Trophoblast cell (in vitro differentiated cells and primary cell): ENCODE results near the gene NT5C1B.

Experiments used
- DNase-seq, 2 donors: peaks; one replicate each; pipeline ENCODE4 v3.0.0-alpha.2; 2016
- H2AFZ ChIP-seq: 2 replicates; pipeline ENCODE4 v1.6.1; 2013; ENCODE audit warnings: low read length, moderate library complexity, mild to moderate bottlenecking; ENCODE audit not compliant: insufficient read depth, poor library complexity
- H2AK5ac ChIP-seq: 2 replicates; pipeline ENCODE4 v1.6.1; 2013; ENCODE audit warnings: mild to moderate bottlenecking, low read length
- H2BK120ac ChIP-seq: 2 replicates; pipeline ENCODE4 v1.6.1; 2013; ENCODE audit warnings: low read length, mild to moderate bottlenecking, moderate library complexity; ENCODE audit not compliant: insufficient read depth, poor library complexity
- H2BK12ac ChIP-seq: 2 replicates; pipeline ENCODE4 v1.6.1; 2013; ENCODE audit warnings: mild to moderate bottlenecking, low read length, moderate library complexity
- H2BK5ac ChIP-seq: 2 replicates; pipeline ENCODE4 v1.6.1; 2013; ENCODE audit warnings: low read length, low read depth, moderate library complexity, mild to moderate bottlenecking; ENCODE audit not compliant: poor library complexity
- H3K14ac ChIP-seq: 2 replicates; pipeline ENCODE4 v1.6.1; 2013; ENCODE audit warnings: mild to moderate bottlenecking, low read length
- H3K18ac ChIP-seq: 2 replicates; pipeline ENCODE4 v1.6.1; 2013; ENCODE audit warnings: mild to moderate bottlenecking, low read length
- H3K23ac ChIP-seq: 2 replicates; pipeline ENCODE4 v1.6.1; 2013; ENCODE audit warnings: low read length
- H3K27ac ChIP-seq: 2 replicates; pipeline ENCODE4 v1.5.1; 2013; ENCODE audit warnings: low read depth, mild to moderate bottlenecking, inconsistent platforms, low read length, moderate library complexity
- H3K27me3 ChIP-seq: 2 replicates; pipeline ENCODE4 v1.6.1; 2013; ENCODE audit warnings: inconsistent platforms, mild to moderate bottlenecking, low read length, moderate library complexity; ENCODE audit not compliant: insufficient read depth
- H3K36me3 ChIP-seq, 2 experiments: 1 replicate in 1 of 2; 2 replicates in 1 of 2; pipeline ENCODE4 v1.6.1; 2013; ENCODE audit warnings: low read length in 2 of 2, mild to moderate bottlenecking in 2 of 2, moderate library complexity in 1 of 2; ENCODE audit not compliant: insufficient read depth in 2 of 2, control insufficient read depth in 1 of 2
- H3K4ac ChIP-seq: 2 replicates; pipeline ENCODE4 v1.6.1; 2013; ENCODE audit warnings: low read depth, mild to moderate bottlenecking, low read length, moderate library complexity
- H3K4me1 ChIP-seq, 2 experiments: 1 replicate in 1 of 2; 2 replicates in 1 of 2; pipeline ENCODE4 v1.6.1; 2013; ENCODE audit warnings: low read length in 2 of 2, mild to moderate bottlenecking in 2 of 2, moderate library complexity in 1 of 2; ENCODE audit not compliant: insufficient read depth in 2 of 2, control insufficient read depth in 1 of 2
- H3K4me2 ChIP-seq: 2 replicates; pipeline ENCODE4 v1.6.1; 2013; ENCODE audit warnings: inconsistent platforms, mild to moderate bottlenecking, low read length, moderate library complexity
- H3K4me3 ChIP-seq: 2 replicates; pipeline ENCODE4 v1.5.1; 2013; ENCODE audit warnings: mild to moderate bottlenecking, low read depth, low read length, inconsistent platforms
- H3K79me1 ChIP-seq: one replicate; pipeline ENCODE4 v1.6.1; 2013; ENCODE audit warnings: low read length
- H3K79me2 ChIP-seq: 2 replicates; pipeline ENCODE4 v1.6.1; 2013; ENCODE audit warnings: low read length, mild to moderate bottlenecking; ENCODE audit not compliant: control insufficient read depth, insufficient read depth, poor library complexity
- H3K9ac ChIP-seq: 2 replicates; pipeline ENCODE4 v1.6.1; 2013; ENCODE audit warnings: mild to moderate bottlenecking, low read length
- H3K9me3 ChIP-seq: 2 replicates; pipeline ENCODE4 v1.6.1; 2013; ENCODE audit warnings: low read depth, mild to moderate bottlenecking, control low read depth, inconsistent platforms, low read length; ENCODE audit not compliant: insufficient read depth
- H4K12ac ChIP-seq: 2 replicates; pipeline ENCODE4 v1.6.1; 2013; ENCODE audit warnings: low read depth, mild to moderate bottlenecking, low read length, moderate library complexity
- H4K8ac ChIP-seq: 2 replicates; pipeline ENCODE4 v1.6.1; 2013; ENCODE audit warnings: low read depth, mild to moderate bottlenecking, low read length, moderate library complexity
- H4K91ac ChIP-seq: one replicate; pipeline ENCODE4 v1.6.1; 2013; ENCODE audit warnings: low read depth, mild to moderate bottlenecking, low read length, moderate library complexity
- WGBS: extraction: QIAGEN DNeasy Blood & Tissue Kit; methylation state at CpG from one replicate; pipeline ENCODE4 v1.1.7; 2013; ENCODE audit warnings: missing lambda C conversion rate; ENCODE audit not compliant: insufficient read length, insufficient coverage; ENCODE audit errors: extremely low coverage; 5-methylcytosine and 5-hydroxymethylcytosine counted together

NT5C1B gene

DNA sequence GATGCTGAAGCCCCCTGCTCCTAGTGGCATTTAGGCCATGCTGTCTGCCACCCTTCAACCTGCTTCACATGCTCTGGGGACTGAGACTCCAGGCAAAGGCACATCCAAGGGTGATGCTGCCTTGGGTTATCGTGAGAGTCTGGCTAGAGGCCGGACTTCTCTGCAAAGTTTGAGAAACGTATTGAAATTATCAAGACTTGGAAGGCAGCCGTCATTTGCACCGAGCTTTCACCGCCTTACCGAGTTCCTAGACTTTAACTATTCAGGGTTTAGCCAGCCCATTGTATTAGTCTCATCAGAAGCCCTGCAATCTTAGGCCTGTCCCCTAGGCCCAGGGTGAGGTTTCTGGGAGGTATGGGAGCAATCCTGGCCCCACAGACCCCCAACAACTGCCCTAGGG, 62.9 kb downstream of the NT5C1B start:
- Histone ChIP-seq H4K12ac (no peak overlapping the region), H3K27ac (no peak overlapping the region), H3K4ac (no peak overlapping the region), H2AK5ac (no peak overlapping the region), H3K4me3 (no peak overlapping the region), H4K8ac (no peak overlapping the region), H2BK120ac (no peak overlapping the region), H3K4me1 (no peaks in the 10 kb centered on the region), H3K18ac (no peak overlapping the region), H3K9me3 (no peaks in the 10 kb centered on the region), H3K4me2 (no peak overlapping the region), H3K79me2 (no peaks in the 10 kb centered on the region), H3K36me3 (no peaks in the 10 kb centered on the region), H2AFZ (no peak overlapping the region), H3K27me3 (no peaks in the 10 kb centered on the region), H2BK12ac (no peak overlapping the region), H3K9ac (no peak overlapping the region), H3K79me1 (no peaks in the 10 kb centered on the region), H4K91ac (no peak overlapping the region), H3K14ac (no peak overlapping the region), H2BK5ac (no peak overlapping the region), H3K23ac (no peak overlapping the region)
- no CpG with 5 or more reads among the region's 7 CpGs for WGBS
- no peak for DNase-seq

DNA sequence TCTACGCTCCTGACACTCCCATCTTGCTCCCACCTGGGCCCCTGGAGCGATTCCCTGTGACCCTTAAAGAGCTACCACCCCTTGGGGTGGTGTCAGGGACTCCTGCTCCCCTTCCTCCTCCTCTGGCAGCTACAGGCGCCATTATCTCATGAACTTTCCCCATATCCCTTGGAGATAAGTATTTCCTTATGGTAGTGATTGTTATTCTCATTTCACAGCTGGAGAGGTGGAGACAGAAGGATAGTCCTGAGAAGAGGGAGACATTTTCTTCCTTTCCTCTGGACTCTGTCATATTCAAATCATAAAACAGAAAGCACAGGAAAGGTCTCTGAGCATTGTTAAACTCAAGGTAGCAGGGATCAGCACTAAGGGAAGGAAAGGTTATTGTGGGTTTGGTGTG, 63.5 kb downstream of the NT5C1B start:
- Histone ChIP-seq H3K27ac (no peak overlapping the region), H3K9me3 (no peaks in the 10 kb centered on the region), H3K4me2 (no peak overlapping the region), H4K91ac (no peak overlapping the region), H4K12ac (no peak overlapping the region), H2AK5ac (no peak overlapping the region), H2AFZ (no peak overlapping the region), H3K36me3 (no peaks in the 10 kb centered on the region), H4K8ac (no peak overlapping the region), H3K4me3 (no peak overlapping the region), H3K18ac (no peak overlapping the region), H3K79me1 (no peaks in the 10 kb centered on the region), H3K14ac (no peak overlapping the region), H2BK120ac (no peak overlapping the region), H3K9ac (no peak overlapping the region), H2BK5ac (no peak overlapping the region), H3K27me3 (no peaks in the 10 kb centered on the region), H3K79me2 (no peaks in the 10 kb centered on the region), H2BK12ac (no peak overlapping the region), H3K4me1 (no peaks in the 10 kb centered on the region), H3K4ac (no peak overlapping the region), H3K23ac (no peak overlapping the region)
- no CpG with 5 or more reads among the region's 3 CpGs for WGBS
- no peak for DNase-seq

DNA sequence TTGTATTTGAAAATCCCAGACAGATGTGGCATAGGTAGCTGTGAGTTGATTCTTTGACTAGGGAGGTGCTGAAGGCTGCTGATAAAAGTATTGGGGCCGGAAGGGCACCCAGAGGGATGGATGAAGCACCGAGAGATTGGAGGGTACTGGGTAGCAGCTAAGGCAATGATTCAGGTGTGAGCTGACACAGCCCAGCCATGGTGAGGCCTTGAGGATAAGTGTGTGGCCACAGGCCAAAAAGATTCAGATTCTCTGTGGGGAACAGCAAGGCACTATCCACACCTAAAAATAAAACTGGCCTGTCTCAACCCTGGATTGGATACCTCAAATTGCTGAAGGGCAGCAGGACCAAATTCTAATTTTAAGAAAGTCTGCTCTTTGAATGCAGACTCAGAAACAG, 64.1 kb downstream of the NT5C1B start:
- no peak for DNase-seq
- Histone ChIP-seq H3K4ac (no peak overlapping the region), H4K8ac (no peak overlapping the region), H2BK5ac (no peak overlapping the region), H3K27me3 (no peaks in the 10 kb centered on the region), H2BK12ac (no peak overlapping the region), H3K4me1 (no peaks in the 10 kb centered on the region), H2BK120ac (no peak overlapping the region), H3K4me2 (no peak overlapping the region), H4K12ac (no peak overlapping the region), H3K27ac (no peak overlapping the region), H3K9me3 (no peaks in the 10 kb centered on the region), H3K36me3 (no peaks in the 10 kb centered on the region), H3K14ac (no peak overlapping the region), H3K18ac (no peak overlapping the region), H2AK5ac (no peak overlapping the region), H3K23ac (no peak overlapping the region), H2AFZ (no peak overlapping the region), H3K9ac (no peak overlapping the region), H3K79me2 (no peaks in the 10 kb centered on the region), H3K79me1 (no peaks in the 10 kb centered on the region), H4K91ac (no peak overlapping the region), H3K4me3 (no peak overlapping the region)
- WGBS: no CpG with 5 or more reads among the region's 2 CpGs

DNA sequence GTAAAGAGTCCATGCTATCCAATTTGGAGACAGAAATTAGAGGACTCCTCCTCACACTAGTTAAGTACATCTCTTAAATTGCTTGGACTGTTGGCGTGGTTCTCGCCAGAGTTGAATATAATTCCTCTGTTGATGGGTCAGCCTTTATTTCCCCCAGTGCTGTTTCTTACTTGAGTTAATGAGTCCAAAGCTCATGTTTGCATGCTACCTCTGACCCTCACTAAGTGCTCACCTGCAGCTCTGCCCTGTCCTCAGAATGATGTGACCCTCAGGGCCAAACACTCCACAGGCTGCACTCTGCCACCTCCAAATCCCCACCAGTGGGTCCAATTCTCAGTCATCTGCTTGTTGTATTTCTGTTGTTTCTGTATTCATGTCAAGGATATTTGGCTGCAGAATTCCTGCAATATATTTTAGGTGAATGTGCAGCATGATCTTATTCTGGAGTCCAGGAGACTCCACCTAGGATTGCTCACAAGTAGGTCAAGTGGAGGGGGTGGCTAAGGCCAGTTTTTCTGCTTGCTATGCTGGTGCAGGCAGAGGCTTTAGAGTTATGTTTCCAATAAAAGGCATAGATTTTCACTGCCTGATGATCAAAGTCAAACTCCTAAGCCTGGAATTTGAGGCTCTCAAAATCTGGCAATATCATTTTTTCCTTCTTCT, 66.8 kb downstream of the NT5C1B start:
- WGBS: no CpG with 5 or more reads among the region's 2 CpGs
- no peaks in the 10 kb centered on the region for H3K9me3 ChIP-seq
- no peak overlapping the region for H4K12ac ChIP-seq

More for the DNA sequence above, 66.8 kb downstream of the NT5C1B start:
- H3K27me3 ChIP-seq: no peaks in the 10 kb centered on the region
- no peak overlapping the region for H2BK5ac ChIP-seq
- no peaks in the 10 kb centered on the region for H3K4me1 ChIP-seq
- no peak overlapping the region for H4K8ac ChIP-seq
- H3K9ac ChIP-seq: no peak overlapping the region
- no peaks in the 10 kb centered on the region for H3K79me2 ChIP-seq
- no peaks in the 10 kb centered on the region for H3K36me3 ChIP-seq
- no peak overlapping the region for H2AK5ac ChIP-seq
- no peak overlapping the region for H4K91ac ChIP-seq
- no peak overlapping the region for H2BK120ac ChIP-seq
- H3K79me1 ChIP-seq: peaks cover 2% of the 10 kb centered on the region
- no peak overlapping the region for H3K4ac ChIP-seq
- H3K4me3 ChIP-seq: no peak overlapping the region
- no peak overlapping the region for H3K18ac ChIP-seq
- H3K27ac ChIP-seq: no peak overlapping the region
- no peak overlapping the region for H2AFZ ChIP-seq
- H3K4me2 ChIP-seq: no peak overlapping the region
- DNase-seq: peak; percentile 32 to 50
- no peak overlapping the region for H2BK12ac ChIP-seq
- H3K23ac ChIP-seq: no peak overlapping the region
- no peak overlapping the region for H3K14ac ChIP-seq
